ENCODE measurements around the gene PPP2R2B.
"Not testable (repeated sequence)": the region's sequence is repeated elsewhere in the genome, so short reads cannot be mapped to it uniquely, and the experiment has no call there.

PPP2R2B gene

GRCh38 chr5:146652547-146652946 lies 226.0 kb downstream of the PPP2R2B start:
- no peak for DNase-seq (ENCODE audit: low spot score)

- no peak for DNase-seq (ENCODE audit: low spot score)
Observed at GRCh38 chr5:146647656-146648199, 230.8 kb downstream of the PPP2R2B start.

- DNase-seq (ENCODE audit: low spot score), result no peak
Observed at GRCh38 chr5:146646441-146646840, 232.1 kb downstream of the PPP2R2B start.

- no peak for DNase-seq (ENCODE audit: low spot score)
Observed at GRCh38 chr5:146645342-146645741, 233.2 kb downstream of the PPP2R2B start.

- no peak for DNase-seq (ENCODE audit: low spot score)
Observed at GRCh38 chr5:146644831-146645230, 233.7 kb downstream of the PPP2R2B start.

- no peak for DNase-seq (ENCODE audit: low spot score)
Observed at GRCh38 chr5:146643776-146644175, 234.8 kb downstream of the PPP2R2B start.

- DNase-seq (ENCODE audit: low spot score), result no peak
Observed at GRCh38 chr5:146642410-146642809, 236.1 kb downstream of the PPP2R2B start.

GRCh38 chr5:146641941-146642340 lies 236.6 kb downstream of the PPP2R2B start:
- no peak for DNase-seq (ENCODE audit: low spot score)

- DNase-seq (ENCODE audit: low spot score), result no peak
Observed at GRCh38 chr5:146640285-146640896, 238.2 kb downstream of the PPP2R2B start.

GRCh38 chr5:146635443-146635842 lies 243.1 kb downstream of the PPP2R2B start:
- no peak for DNase-seq (ENCODE audit: low spot score)

- no peak for DNase-seq (ENCODE audit: low spot score)
Observed at GRCh38 chr5:146633323-146633764, 245.2 kb downstream of the PPP2R2B start.

- no peak for DNase-seq (ENCODE audit: low spot score)
Observed at GRCh38 chr5:146632620-146633322, 245.8 kb downstream of the PPP2R2B start.

GRCh38 chr5:146630472-146630871 lies 248.1 kb downstream of the PPP2R2B start:
- DNase-seq (ENCODE audit: low spot score), result no peak

- no peak for DNase-seq (ENCODE audit: low spot score)
Observed at GRCh38 chr5:146628950-146629349, 249.6 kb downstream of the PPP2R2B start.

GRCh38 chr5:146626936-146627335 lies 251.6 kb downstream of the PPP2R2B start:
- no peak for DNase-seq (ENCODE audit: low spot score)

- no peak for DNase-seq (ENCODE audit: low spot score)
Observed at GRCh38 chr5:146624179-146624578, 254.4 kb downstream of the PPP2R2B start.

GRCh38 chr5:146623666-146624065 lies 254.9 kb downstream of the PPP2R2B start:
- no peak for DNase-seq (ENCODE audit: low spot score)

- no peak for DNase-seq (ENCODE audit: low spot score)
Observed at GRCh38 chr5:146623009-146623408, 255.5 kb downstream of the PPP2R2B start.

GRCh38 chr5:146622391-146622790 lies 256.2 kb downstream of the PPP2R2B start:
- DNase-seq (ENCODE audit: low spot score), result no peak

GRCh38 chr5:146620669-146621051 lies 257.9 kb downstream of the PPP2R2B start:
- no peak for DNase-seq (ENCODE audit: low spot score)

- DNase-seq (ENCODE audit: low spot score), result no peak
Observed at GRCh38 chr5:146620031-146620668, 258.4 kb downstream of the PPP2R2B start.

GRCh38 chr5:146618434-146618833 lies 260.1 kb downstream of the PPP2R2B start:
- no peak for DNase-seq (ENCODE audit: low spot score)

GRCh38 chr5:146609731-146610130 lies 268.8 kb downstream of the PPP2R2B start:
- DNase-seq (ENCODE audit: low spot score), result not testable (repeated sequence)

All from CD4-positive, alpha-beta T cell treated with Interleukin-2 at 100 ng/mL for 4 hours (primary cell).